Hematopoietic multipotent progenitor cell treated with erythropoietin and hydrocortisone succinate and interleukin-3 and kit ligand, for 8 days (in vitro differentiated cells): ENCODE data around the gene THEM5.

Experiments used
- DNase-seq: peaks from one replicate; pipeline ENCODE4 v3.0.0-alpha.2; 2015

The THEM5 gene

DNA sequence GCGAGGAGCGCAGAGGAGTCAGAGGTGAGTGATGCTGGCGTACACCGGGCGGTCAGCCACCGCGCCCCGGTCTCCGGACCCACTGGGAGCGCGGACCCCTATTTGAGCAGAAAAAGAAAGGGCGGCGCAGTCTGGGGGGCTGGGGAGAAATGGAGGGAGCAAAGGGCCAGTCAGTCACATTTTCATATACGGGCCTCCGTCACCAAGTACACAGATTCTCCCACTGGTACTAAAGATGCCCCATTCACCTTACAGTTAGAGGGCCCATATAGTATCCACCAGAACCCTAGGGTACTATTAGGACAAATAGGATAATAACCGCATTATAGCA lies 14.5 kb downstream of the THEM5 start:
- DNase-seq: no peak

GRCh38 chr1:151838222-151839081 lies 15.1 kb downstream of the THEM5 start:
- DNase-seq: no peak

GRCh38 chr1:151837884-151838221 lies 15.7 kb downstream of the THEM5 start:
- DNase-seq: no peak

DNA sequence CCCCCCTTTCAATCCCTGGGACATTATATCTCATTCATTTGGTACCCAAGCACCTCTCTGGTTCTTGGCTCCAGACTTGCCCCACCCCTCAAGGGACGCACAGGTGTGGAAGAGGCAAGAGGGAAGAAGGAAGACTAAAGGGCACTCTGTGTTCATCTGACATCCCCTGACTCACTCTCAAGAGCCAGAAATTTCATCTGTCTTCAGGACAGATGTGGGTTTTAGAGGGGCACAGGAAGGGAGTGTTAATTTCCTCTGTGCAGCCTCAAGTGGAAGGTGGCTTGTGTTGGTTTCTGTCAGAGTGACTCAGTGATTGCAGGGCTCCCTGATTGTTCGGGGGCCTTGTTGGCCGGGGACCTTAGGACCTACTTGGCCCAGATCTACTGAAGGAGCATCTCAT lies 16.3 kb downstream of the THEM5 start:
- DNase-seq: no peak

GRCh38 chr1:151835596-151835995 lies 17.9 kb downstream of the THEM5 start:
- DNase-seq: no peak

GRCh38 chr1:151834239-151834638 lies 19.3 kb downstream of the THEM5 start:
- no peak for DNase-seq

DNA sequence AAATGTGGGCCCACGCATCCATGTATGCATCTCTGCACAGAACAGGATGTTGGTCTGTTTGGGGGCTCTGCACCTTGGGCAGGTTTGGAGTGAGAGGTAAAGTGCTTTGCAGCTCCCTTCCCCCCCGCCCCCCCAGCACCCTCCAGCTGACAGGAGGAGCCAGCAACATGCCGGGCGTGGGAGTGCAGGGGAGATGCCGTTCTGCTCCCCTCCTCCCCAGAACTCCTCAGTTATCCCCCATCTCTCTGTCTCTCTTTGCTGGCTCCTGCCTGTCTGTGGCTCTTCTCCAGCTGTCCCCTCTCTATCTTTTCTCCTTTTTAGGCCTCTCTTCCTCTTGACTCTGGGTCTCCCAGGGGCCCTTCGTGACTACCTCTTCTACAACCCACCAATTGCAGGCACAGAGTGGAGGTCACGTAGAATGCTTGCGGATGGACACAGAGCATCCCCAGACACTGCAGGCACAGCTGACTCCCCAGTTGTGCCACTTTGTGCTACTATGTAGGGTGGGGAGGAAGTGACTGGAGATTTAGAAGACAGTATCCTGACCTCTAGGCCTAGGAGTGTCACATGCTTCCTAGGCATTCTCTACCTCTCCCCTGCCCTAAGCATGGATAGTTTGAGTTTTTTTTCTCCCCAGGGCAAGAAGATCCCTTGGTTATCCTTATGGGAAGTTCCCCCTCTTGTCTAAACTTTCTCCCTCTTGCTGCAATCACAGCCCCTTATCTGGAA lies 20.2 kb downstream of the THEM5 start:
- DNase-seq: no peak

- no peak for DNase-seq
Observed at GRCh38 chr1:151832318-151832980, 21.1 kb downstream of the THEM5 start.

DNA sequence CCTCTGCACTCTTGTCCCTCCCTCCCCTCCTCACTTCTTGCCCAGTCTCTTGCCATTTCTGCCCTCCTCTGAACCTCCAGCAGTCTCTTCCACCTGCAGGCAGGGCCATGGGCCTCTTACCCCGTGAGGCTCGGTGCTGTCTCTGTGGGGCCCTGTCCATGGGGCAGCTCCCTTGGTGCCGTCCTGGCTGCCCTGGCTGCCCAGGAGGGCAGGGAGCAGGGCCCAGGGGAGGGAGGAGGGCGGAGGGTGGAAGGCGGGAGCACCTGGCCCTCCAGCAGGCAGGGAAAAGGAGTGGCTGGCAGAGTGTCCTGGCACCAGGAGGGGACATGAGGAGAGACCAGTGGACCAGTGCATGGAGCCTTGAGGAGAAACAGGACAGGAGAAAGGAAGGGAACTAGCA lies 21.9 kb downstream of the THEM5 start, which contains the start of gene RORC:
TSS of gene RORC (minus strand) at position 198 of the 400 bp plus-strand sequence. CDS start at position 160, 38 bp downstream.
- no peak for DNase-seq

DNA sequence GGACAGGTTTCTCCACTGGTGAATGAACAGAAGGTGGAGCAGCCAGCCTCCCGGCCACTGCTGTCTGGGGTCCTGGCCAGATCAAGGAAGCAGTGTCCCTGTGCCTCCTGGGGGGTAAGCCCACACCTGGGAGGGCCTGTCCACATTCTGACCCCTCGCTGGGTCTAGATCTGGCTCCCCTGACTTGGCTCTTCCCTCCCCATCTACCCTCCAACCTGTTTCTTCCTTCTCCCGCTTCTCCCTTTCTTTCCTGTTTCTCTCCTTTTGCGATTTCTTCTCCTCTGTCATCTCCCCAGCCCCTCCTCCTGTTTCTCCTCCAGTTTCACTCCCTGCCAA lies 22.3 kb downstream of the THEM5 start:
- no peak for DNase-seq

- no peak for DNase-seq
Observed at GRCh38 chr1:151830055-151830454, 23.5 kb downstream of the THEM5 start.

- no peak for DNase-seq
Observed at GRCh38 chr1:151829352-151830046, 24.0 kb downstream of the THEM5 start.

- DNase-seq: no peak
Observed at GRCh38 chr1:151828921-151829320, 24.6 kb downstream of the THEM5 start.

DNA sequence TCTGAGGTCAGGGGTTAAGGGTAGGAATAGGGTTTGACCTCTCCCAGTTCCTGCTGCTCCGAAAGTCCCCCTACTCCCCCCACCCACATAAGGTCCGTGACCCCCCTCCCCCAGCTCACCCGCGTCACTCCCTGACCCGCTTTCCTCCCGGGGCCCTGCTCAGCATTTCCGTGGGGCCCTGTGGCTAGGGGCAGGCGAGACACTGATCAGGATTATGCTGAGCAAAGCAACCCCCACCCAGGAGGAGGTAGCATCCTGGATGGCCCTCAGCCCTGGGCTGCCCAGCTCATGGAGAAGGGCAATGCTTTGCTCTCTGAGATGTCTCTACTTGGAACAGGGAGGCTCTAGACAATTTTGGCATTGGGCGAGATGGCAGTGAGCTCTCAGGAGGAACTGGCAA lies 25.7 kb downstream of the THEM5 start:
- no peak for DNase-seq

DNA sequence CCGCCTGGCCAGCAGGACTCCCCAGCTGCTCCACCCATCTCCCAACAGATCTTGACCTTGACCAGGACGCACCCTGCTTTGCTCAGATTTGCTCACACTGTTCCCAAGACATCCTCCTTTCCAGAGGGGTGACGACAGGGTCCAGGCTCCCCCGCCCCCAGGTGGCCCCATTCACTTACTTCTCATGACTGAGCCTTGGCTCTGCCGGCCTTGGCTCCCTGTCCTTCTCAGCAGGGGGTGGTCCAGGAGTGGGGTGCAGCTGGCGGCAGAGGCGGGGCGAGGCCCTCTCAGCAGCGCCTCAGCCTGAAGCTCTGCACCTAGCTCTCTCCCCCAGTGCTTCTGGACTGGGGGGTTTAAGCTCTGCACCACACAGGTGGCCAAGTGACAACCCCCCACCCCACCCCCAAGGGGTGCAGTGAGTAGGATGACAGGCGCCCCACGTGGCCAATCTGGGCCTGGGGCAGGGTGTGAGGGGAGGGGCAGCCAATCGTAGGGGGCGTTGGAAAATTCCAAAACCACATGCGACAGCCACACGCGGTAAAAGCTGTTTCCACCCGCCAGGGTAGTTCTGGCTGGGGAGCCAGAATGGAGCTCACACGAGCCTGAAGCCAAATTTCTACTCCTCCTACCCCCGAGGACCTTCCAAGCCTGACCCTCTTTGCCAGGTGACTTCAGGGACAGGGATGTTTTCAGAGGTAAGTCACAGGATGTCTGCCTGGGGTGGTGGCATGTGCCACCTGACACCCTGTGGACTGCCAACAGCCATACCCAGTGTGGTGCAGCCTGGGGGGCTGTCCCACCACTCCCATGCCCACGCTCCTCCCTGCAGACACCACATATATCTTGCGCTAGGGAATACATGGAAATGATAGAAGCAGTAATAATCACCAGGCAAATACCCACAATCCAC lies 27.5 kb downstream of the THEM5 start:
- DNase-seq: no peak

- DNase-seq: no peak
Observed at GRCh38 chr1:151825204-151825603, 28.3 kb downstream of the THEM5 start.

- no peak for DNase-seq
Observed at GRCh38 chr1:151823175-151823574, 30.3 kb downstream of the THEM5 start.

- DNase-seq: no peak
Observed at GRCh38 chr1:151822404-151822803, 31.1 kb downstream of the THEM5 start.

GRCh38 chr1:151820940-151821339 lies 32.6 kb downstream of the THEM5 start:
- DNase-seq: no peak

- DNase-seq: no peak
Observed at GRCh38 chr1:151819976-151820623, 33.4 kb downstream of the THEM5 start.

DNA sequence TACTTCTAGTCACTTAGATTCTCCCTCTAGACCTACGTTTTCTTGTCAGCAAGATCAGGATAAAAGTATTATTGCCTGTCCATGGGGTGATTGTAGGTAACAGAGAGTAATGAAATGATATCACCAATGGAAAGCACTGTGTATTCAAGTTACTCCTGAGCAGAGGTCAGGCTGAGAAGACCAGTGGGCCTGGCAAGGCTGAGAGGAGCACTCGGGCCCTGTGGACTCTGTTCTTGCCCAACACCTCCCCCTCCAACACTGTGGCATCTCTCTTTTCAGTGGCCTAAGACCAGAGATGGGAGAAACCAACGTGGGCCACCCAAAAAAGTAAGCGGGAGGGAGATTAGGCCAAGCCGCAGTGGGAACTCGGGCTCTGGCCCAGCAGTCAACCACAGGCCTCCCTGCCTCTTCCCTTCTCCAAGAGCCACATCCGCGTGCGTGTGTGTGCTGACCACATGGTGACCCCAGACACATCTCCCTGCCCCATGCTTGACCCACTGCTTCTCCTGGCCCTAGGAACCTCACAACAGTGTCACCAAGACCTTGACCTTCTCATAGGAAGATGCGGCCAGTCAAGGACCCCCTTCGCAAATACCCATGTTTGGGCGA lies 34.2 kb downstream of the THEM5 start:
- no peak for DNase-seq
